ENCODE data around the gene INPP5A. TPM values are rescaled to one million over a fixed set of nuclear protein-coding genes. Genes with fewer than 3 reads are reported as not detected.
A peak's percentile ranks its signal among the peaks of the same experiment; 100 is the strongest.

INPP5A gene
- total RNA-seq, 1 donor from 2014 or later: 30.6 TPM

GRCh38 chr10:132799865-132800264 is 262.3 kb downstream of the INPP5A start:
- Mint-ChIP-seq H3K27ac (no peak overlapping the region), H3K4me1 (ENCODE audit: low read depth) (peaks cover 1% of the 10 kb centered on the region), H3K9me3 (ENCODE audit: low read depth) (no peaks in the 10 kb centered on the region), H3K36me3 (ENCODE audit: insufficient read depth) (peaks cover 3% of the 10 kb centered on the region), H3K4me3 (ENCODE audit: low read depth) (no peak overlapping the region), H3K27me3 (peaks cover 6% of the 10 kb centered on the region)
- TF ChIP-seq CTCF (IDR thresholded peaks at IDR 0.05; ENCODE audit: unreplicated experiment): no peak
- DNase-seq (ENCODE audit: low spot score, unreplicated experiment): no peak

- no peak overlapping the region for H3K27ac Mint-ChIP-seq
- H3K4me1 Mint-ChIP-seq (ENCODE audit: low read depth): peaks cover 1% of the 10 kb centered on the region
- peaks cover 4% of the 10 kb centered on the region for H3K27me3 Mint-ChIP-seq
- H3K4me3 Mint-ChIP-seq (ENCODE audit: low read depth): no peak overlapping the region
- no peak for DNase-seq (ENCODE audit: low spot score, unreplicated experiment)
- no peaks in the 10 kb centered on the region for H3K9me3 Mint-ChIP-seq (ENCODE audit: low read depth)
- H3K36me3 Mint-ChIP-seq (ENCODE audit: insufficient read depth): peaks cover 3% of the 10 kb centered on the region
- no peak for TF ChIP-seq CTCF (IDR thresholded peaks at IDR 0.05; ENCODE audit: unreplicated experiment)
Observed at GRCh38 chr10:132802048-132802447, 264.5 kb downstream of the INPP5A start.

- Mint-ChIP-seq H3K9me3 (ENCODE audit: low read depth) (no peaks in the 10 kb centered on the region), H3K4me1 (ENCODE audit: low read depth) (peaks cover 1% of the 10 kb centered on the region)
Observed at GRCh38 chr10:132802694-132803320, 265.2 kb downstream of the INPP5A start.

GRCh38 chr10:132803416-132804210 is 266.0 kb downstream of the INPP5A start:
- no peaks in the 10 kb centered on the region for H3K9me3 Mint-ChIP-seq (ENCODE audit: low read depth)
- no peak for TF ChIP-seq CTCF (IDR thresholded peaks at IDR 0.05; ENCODE audit: unreplicated experiment)
- DNase-seq (ENCODE audit: low spot score, unreplicated experiment): no peak
- H3K27me3 Mint-ChIP-seq: no peaks in the 10 kb centered on the region
- no peak overlapping the region for H3K4me3 Mint-ChIP-seq (ENCODE audit: low read depth)
- peak overlapping the region; percentile 87 for H3K27ac Mint-ChIP-seq
- H3K36me3 Mint-ChIP-seq (ENCODE audit: insufficient read depth): peaks cover 3% of the 10 kb centered on the region
- peaks cover 1% of the 10 kb centered on the region for H3K4me1 Mint-ChIP-seq (ENCODE audit: low read depth)

More at GRCh38 chr10:132802694-132803320, 265.2 kb downstream of the INPP5A start:
- H3K27me3 Mint-ChIP-seq: no peaks in the 10 kb centered on the region
- no peak for DNase-seq (ENCODE audit: low spot score, unreplicated experiment)
- H3K36me3 Mint-ChIP-seq (ENCODE audit: insufficient read depth): peaks cover 3% of the 10 kb centered on the region
- no peak overlapping the region for H3K27ac Mint-ChIP-seq
- no peak overlapping the region for H3K4me3 Mint-ChIP-seq (ENCODE audit: low read depth)
- TF ChIP-seq CTCF (IDR thresholded peaks at IDR 0.05; ENCODE audit: unreplicated experiment): no peak

GRCh38 chr10:132804287-132804686 is 266.7 kb downstream of the INPP5A start:
- H3K27me3 Mint-ChIP-seq: no peaks in the 10 kb centered on the region
- H3K4me3 Mint-ChIP-seq (ENCODE audit: low read depth): no peak overlapping the region
- no peak for TF ChIP-seq CTCF (IDR thresholded peaks at IDR 0.05; ENCODE audit: unreplicated experiment)
- H3K27ac Mint-ChIP-seq: no peak overlapping the region
- H3K9me3 Mint-ChIP-seq (ENCODE audit: low read depth): no peaks in the 10 kb centered on the region
- H3K4me1 Mint-ChIP-seq (ENCODE audit: low read depth): peaks cover 1% of the 10 kb centered on the region
- no peak for DNase-seq (ENCODE audit: low spot score, unreplicated experiment)
- H3K36me3 Mint-ChIP-seq (ENCODE audit: insufficient read depth): peaks cover 3% of the 10 kb centered on the region

Measured in progenitor cell of endocrine pancreas (in vitro differentiated cells).